SU-DHL-6 (cell line): ENCODE measurements around the gene CYB5R2.

Source experiments
- EZH2phosphoT487 ChIP-seq: fragments of 200-600 bp; sonication (generic), shearing (Covaris generic); conservative IDR thresholded peaks from 2 replicates; pipeline ENCODE4 v1.6.1; 2018; ENCODE audit warnings: mild to moderate bottlenecking, antibody characterized with exemption, low read length, moderate library complexity, mixed read lengths
- TF ChIP-seq, protein P1 (sequence below): fragments of 200-600 bp; sonication (generic); IDR thresholded peaks from one replicate; pipeline ENCODE4 v1.5.1; 2017; ENCODE audit warnings: antibody characterized with exemption, mild to moderate bottlenecking, low read length, moderate library complexity; ENCODE audit not compliant: insufficient read depth, poor library complexity, severe bottlenecking

GRCh38 chr11:7668464-7668863 is 4.8 kb downstream of the CYB5R2 start:
- TF ChIP-seq, protein P1, sequence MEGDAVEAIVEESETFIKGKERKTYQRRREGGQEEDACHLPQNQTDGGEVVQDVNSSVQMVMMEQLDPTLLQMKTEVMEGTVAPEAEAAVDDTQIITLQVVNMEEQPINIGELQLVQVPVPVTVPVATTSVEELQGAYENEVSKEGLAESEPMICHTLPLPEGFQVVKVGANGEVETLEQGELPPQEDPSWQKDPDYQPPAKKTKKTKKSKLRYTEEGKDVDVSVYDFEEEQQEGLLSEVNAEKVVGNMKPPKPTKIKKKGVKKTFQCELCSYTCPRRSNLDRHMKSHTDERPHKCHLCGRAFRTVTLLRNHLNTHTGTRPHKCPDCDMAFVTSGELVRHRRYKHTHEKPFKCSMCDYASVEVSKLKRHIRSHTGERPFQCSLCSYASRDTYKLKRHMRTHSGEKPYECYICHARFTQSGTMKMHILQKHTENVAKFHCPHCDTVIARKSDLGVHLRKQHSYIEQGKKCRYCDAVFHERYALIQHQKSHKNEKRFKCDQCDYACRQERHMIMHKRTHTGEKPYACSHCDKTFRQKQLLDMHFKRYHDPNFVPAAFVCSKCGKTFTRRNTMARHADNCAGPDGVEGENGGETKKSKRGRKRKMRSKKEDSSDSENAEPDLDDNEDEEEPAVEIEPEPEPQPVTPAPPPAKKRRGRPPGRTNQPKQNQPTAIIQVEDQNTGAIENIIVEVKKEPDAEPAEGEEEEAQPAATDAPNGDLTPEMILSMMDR: no peak
- TF ChIP-seq EZH2phosphoT487: no peak
